PC-9 (cell line): Measurements from ENCODE around the gene RPL37A. TPM values are rescaled to one million over a fixed set of nuclear protein-coding genes. Genes with fewer than 3 reads are reported as not detected.
A peak's percentile ranks its signal among the peaks of the same experiment; 100 is the strongest.

ENCODE experiments used
- BruUV-seq: library from RNA; stranded (reverse); fragments of 400-500 nt; replicated peaks from 2 replicates; lab custom pipeline; 2021; lab: Mats Ljungman, UMichigan
- CTCF ChIA-PET: fragments of 300-600 bp; sonication (Branson Sonifier 250); formaldehyde crosslinking; loops from one replicate; lab custom pipeline; 2022; ENCODE audit warnings: antibody characterized with exemption; lab: Charles Lee
- POLR2A ChIA-PET: fragments of 300-600 bp; sonication (Branson Sonifier 250); formaldehyde crosslinking; loops from one replicate; lab custom pipeline; 2022; ENCODE audit warnings: antibody characterized with exemption; ENCODE audit not compliant: unreplicated experiment; lab: Charles Lee
- DNase-seq, 2 experiments: peaks; one replicate each; pipeline versions ENCODE4 v3.0.0 to v3.0.0-alpha.2; 2015 to 2022; ENCODE audit warnings: mixed read lengths in 1 of 2
- H2AFZ ChIP-seq: fragments of 200-600 bp; sonication (generic); 2 replicates; pipeline ENCODE4 v1.8.1; 2017; ENCODE audit warnings: antibody characterized with exemption
- H3F3A ChIP-seq: fragments of 200-600 bp; sonication (generic); 2 replicates; pipeline ENCODE4 v1.8.1; 2017; ENCODE audit warnings: antibody characterized with exemption, mild to moderate bottlenecking, low read depth; ENCODE audit not compliant: insufficient read depth
- H3K27ac ChIP-seq: fragments of 200-600 bp; sonication (generic); 2 replicates; pipeline ENCODE4 v1.6.1; 2016; ENCODE audit warnings: mixed run types
- H3K27me3 ChIP-seq: fragments of 200-600 bp; sonication (generic); 2 replicates; pipeline ENCODE4 v1.6.1; 2016; ENCODE audit warnings: low read depth, mixed run types; ENCODE audit not compliant: insufficient read depth
- H3K36me3 ChIP-seq: fragments of 200-600 bp; sonication (generic); 2 replicates; pipeline ENCODE4 v1.6.1; 2016; ENCODE audit warnings: low read depth, mixed run types
- H3K4me1 ChIP-seq: fragments of 200-600 bp; sonication (generic); replicated peaks from 2 replicates; pipeline ENCODE4 v1.6.1; 2016; ENCODE audit warnings: mixed run types; ENCODE audit not compliant: insufficient read depth
- H3K4me2 ChIP-seq: fragments of 200-600 bp; sonication (generic); 2 replicates; pipeline ENCODE4 v1.6.1; 2017; ENCODE audit warnings: mixed run types
- H3K4me3 ChIP-seq: fragments of 200-600 bp; sonication (generic); 2 replicates; pipeline ENCODE4 v1.6.1; 2016; ENCODE audit warnings: mixed run types
- H3K79me2 ChIP-seq: fragments of 200-600 bp; sonication (generic); 2 replicates; pipeline ENCODE4 v1.6.1; 2017; ENCODE audit warnings: low read depth, mixed run types
- H3K9me2 ChIP-seq: fragments of 200-600 bp; sonication (generic); 2 replicates; pipeline ENCODE4 v1.8.1; 2017; ENCODE audit warnings: mild to moderate bottlenecking; ENCODE audit not compliant: insufficient read depth
- H3K9me3 ChIP-seq: fragments of 200-600 bp; sonication (generic); 2 replicates; pipeline ENCODE4 v1.8.1; 2016; ENCODE audit warnings: low read depth; ENCODE audit not compliant: insufficient read depth
- H4K20me1 ChIP-seq: fragments of 200-600 bp; sonication (generic); 2 replicates; pipeline ENCODE4 v1.8.1; 2017; ENCODE audit not compliant: insufficient read depth
- EZH2 ChIP-seq: fragments of 200-600 bp; sonication (generic); IDR thresholded peaks from 2 replicates; pipeline ENCODE4 v1.8.0; 2017; ENCODE audit warnings: antibody characterized with exemption, low read depth
- intact Hi-C: fragments of 100-400 bp; cut with micrococcal nuclease; formaldehyde crosslinking; loops from one replicate; pipeline ENCODE4 v1.10.0; 2022; ENCODE audit not compliant: unreplicated experiment
- total RNA-seq: library from RNA; stranded (reverse); gene quantifications from 2 replicates; pipeline ENCODE4 v1.2.3, GENCODE V29; 2021
- TF ChIP-seq, protein P1 (sequence below): fragments of 200-600 bp; sonication (generic); conservative IDR thresholded peaks from 2 replicates; pipeline ENCODE4 v1.6.1; 2017; ENCODE audit warnings: mixed run types, antibody characterized with exemption, mild to moderate bottlenecking, moderate library complexity

Gene RPL37A
- total RNA-seq, 1 experiment from 2014 or later = 2,248 TPM

DNA sequence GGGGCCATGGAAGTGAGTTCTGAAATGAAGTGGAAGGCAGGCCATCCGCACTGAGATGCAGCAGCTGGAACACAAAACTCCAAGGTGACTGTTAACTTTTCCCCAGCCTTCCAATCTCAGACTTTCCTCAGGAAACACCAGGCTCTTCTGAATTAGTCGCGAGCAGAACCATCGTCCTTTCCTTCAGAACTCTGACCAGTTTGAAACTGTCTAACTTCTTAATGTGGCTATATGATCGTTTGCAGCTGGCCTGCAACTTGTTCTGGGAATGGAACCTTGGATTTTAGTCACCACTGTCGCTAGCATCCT lies 620 bp upstream of the RPL37A start:
- Histone ChIP-seq H3K27me3 (no peaks in the 10 kb centered on the region), H3K36me3 (peaks cover 40% of the 10 kb centered on the region), H3K79me2 (peaks cover 50% of the 10 kb centered on the region), H2AFZ (peak overlapping the region; percentile 95), H3K27ac (peak overlapping the region; percentile 86), H3K9me2 (no peaks in the 10 kb centered on the region), H3K9me3 (no peaks in the 10 kb centered on the region), H3K4me1 (peaks cover 30% of the 10 kb centered on the region), H3K4me3 (peak overlapping the region; percentile 96), H3F3A (peaks cover 41% of the 10 kb centered on the region), H4K20me1 (peaks cover 26% of the 10 kb centered on the region), H3K4me2 (peak overlapping the region; percentile 99)
- intact Hi-C loops = loop anchor here (1.0 to 10.0 kb wide), 3 partner anchors 86 to 386 kb away; partner anchors contain the start of gene SMARCAL1
- TF ChIP-seq, protein P1, sequence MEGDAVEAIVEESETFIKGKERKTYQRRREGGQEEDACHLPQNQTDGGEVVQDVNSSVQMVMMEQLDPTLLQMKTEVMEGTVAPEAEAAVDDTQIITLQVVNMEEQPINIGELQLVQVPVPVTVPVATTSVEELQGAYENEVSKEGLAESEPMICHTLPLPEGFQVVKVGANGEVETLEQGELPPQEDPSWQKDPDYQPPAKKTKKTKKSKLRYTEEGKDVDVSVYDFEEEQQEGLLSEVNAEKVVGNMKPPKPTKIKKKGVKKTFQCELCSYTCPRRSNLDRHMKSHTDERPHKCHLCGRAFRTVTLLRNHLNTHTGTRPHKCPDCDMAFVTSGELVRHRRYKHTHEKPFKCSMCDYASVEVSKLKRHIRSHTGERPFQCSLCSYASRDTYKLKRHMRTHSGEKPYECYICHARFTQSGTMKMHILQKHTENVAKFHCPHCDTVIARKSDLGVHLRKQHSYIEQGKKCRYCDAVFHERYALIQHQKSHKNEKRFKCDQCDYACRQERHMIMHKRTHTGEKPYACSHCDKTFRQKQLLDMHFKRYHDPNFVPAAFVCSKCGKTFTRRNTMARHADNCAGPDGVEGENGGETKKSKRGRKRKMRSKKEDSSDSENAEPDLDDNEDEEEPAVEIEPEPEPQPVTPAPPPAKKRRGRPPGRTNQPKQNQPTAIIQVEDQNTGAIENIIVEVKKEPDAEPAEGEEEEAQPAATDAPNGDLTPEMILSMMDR = no peak
- TF ChIP-seq EZH2 = no peak
- BruUV-seq = TSS peak; percentile 81
- no peak for DNase-seq
- CTCF ChIA-PET = no interaction called here
- POLR2A ChIA-PET = interaction anchor here (0.5 to 1.0 kb wide), 12 partner anchors 7 to 480 kb away, joined by 3 to 22 read pairs (median 4); no protein-coding TSS in a partner anchor

DNA sequence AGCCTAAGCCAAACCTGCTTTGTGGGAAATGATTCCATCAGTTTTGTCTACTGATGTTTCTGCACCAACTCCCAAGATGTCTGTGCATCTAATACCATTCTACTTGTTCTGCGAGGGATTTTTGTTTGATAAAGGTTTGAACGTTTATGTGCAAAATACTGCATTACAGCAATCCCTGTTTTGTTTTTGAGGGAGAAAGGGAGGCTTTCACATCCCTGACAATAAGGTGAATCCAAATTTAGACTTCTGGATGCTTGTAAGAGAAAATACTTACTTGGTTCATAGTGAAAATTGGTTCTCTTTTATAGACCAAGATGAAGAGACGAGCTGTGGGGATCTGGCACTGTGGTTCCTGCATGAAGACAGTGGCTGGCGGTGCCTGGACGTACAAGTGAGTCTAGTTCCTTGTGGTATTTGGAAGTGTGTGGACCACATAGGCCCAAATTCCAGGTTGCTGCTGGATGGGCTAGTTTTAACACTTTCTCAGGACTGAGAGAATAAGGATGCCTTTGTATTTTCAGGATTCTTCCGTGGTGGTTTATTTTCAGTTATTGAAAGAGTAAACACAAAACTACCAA lies 1.1 kb downstream of the RPL37A start:
- H3K4me2 ChIP-seq = peak overlapping the region; percentile 99
- TF ChIP-seq EZH2 = no peak
- TF ChIP-seq, protein P1 = no peak
- H3K27ac ChIP-seq = peak overlapping the region; percentile 86
- H3F3A ChIP-seq = peaks cover 57% of the 10 kb centered on the region
- H3K9me2 ChIP-seq = no peaks in the 10 kb centered on the region
- H3K4me3 ChIP-seq = peak overlapping the region; percentile 96
- intact Hi-C loops = loop anchor here (5.0 to 10.0 kb wide), 2 partner anchors 285 to 387 kb away; no protein-coding TSS in a partner anchor
- no TSS peak for BruUV-seq
- peaks cover 43% of the 10 kb centered on the region for H4K20me1 ChIP-seq
- H3K36me3 ChIP-seq = peaks cover 56% of the 10 kb centered on the region
- DNase-seq = no peak
- POLR2A ChIA-PET = no interaction called here
- H3K79me2 ChIP-seq = peaks cover 53% of the 10 kb centered on the region
- CTCF ChIA-PET = no interaction called here
- peaks cover 30% of the 10 kb centered on the region for H3K4me1 ChIP-seq
- no peak overlapping the region for H2AFZ ChIP-seq
- H3K9me3 ChIP-seq = no peaks in the 10 kb centered on the region
- no peaks in the 10 kb centered on the region for H3K27me3 ChIP-seq

DNA sequence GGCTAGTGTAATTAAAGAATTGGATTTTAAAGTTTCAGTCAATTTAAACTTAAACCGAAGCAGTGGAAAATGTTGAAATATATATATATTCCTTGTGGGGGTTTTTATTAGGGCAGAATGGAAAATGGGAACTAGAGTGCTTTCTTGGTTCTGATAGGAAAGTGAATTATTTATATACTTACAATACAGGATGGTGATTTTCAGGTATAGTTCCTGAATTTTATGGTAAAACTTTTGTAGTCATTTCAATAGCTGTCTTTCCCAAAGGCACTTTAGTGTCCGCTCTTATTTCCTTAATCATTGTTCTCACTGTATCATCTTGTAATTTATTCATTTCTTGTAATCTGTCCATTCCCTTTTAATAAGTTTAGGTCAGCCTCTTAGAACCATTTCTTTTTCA lies 1.9 kb downstream of the RPL37A start:
- Histone ChIP-seq H3K4me3 (peak overlapping the region; percentile 96), H3K79me2 (peaks cover 53% of the 10 kb centered on the region)
- POLR2A ChIA-PET = interaction anchor here (0.6 kb wide), 1 partner anchor 308 kb away, joined by 6 read pairs; no protein-coding TSS in a partner anchor

More for the DNA sequence above, 1.9 kb downstream of the RPL37A start:
- intact Hi-C loops = no loop called here
- H3K4me2 ChIP-seq = peak overlapping the region; percentile 99
- H4K20me1 ChIP-seq = peaks cover 45% of the 10 kb centered on the region
- no peaks in the 10 kb centered on the region for H3K27me3 ChIP-seq
- CTCF ChIA-PET = no interaction called here
- TF ChIP-seq EZH2 = no peak
- TF ChIP-seq, protein P1 = no peak
- peaks cover 30% of the 10 kb centered on the region for H3K4me1 ChIP-seq
- H3F3A ChIP-seq = peaks cover 66% of the 10 kb centered on the region
- H3K27ac ChIP-seq = peak overlapping the region; percentile 86; the same call in 1 of the 2 replicates
- no peaks in the 10 kb centered on the region for H3K9me2 ChIP-seq
- BruUV-seq = no TSS peak
- H3K36me3 ChIP-seq = peaks cover 56% of the 10 kb centered on the region
- no peak overlapping the region for H2AFZ ChIP-seq
- H3K9me3 ChIP-seq = no peaks in the 10 kb centered on the region
- DNase-seq = no peak
